PC-3 (cell line): ENCODE results near the gene MED13. TPM values are rescaled to one million over a fixed set of nuclear protein-coding genes. Genes with fewer than 3 reads are reported as not detected.

Experiments
- ATAC-seq: fragments of 200-7000 bp; cut with Tn5 transposase; 2 replicates; pipeline ENCODE4 v1.9.1; 2020; ENCODE audit warnings: mild to moderate bottlenecking, moderate library complexity
- BruUV-seq: library from RNA; stranded (reverse); fragments of 400-500 nt; replicated peaks from 2 replicates; lab custom pipeline; 2021; lab: Mats Ljungman, UMichigan
- CTCF ChIA-PET: fragments of 300-600 bp; sonication (Branson Sonifier 250); formaldehyde crosslinking; loops from one replicate; lab custom pipeline; 2022; ENCODE audit warnings: antibody characterized with exemption; lab: Charles Lee
- POLR2A ChIA-PET: fragments of 300-600 bp; sonication (Branson Sonifier 250); formaldehyde crosslinking; loops from one replicate; lab custom pipeline; 2022; ENCODE audit warnings: antibody characterized with exemption; ENCODE audit not compliant: unreplicated experiment; lab: Charles Lee
- DNase-seq: peaks from one replicate; pipeline ENCODE4 v3.0.0-alpha.2; 2015
- H2AFZ ChIP-seq: fragments of 300-600 bp; sonication (generic); 2 replicates; pipeline ENCODE4 v1.6.0; 2016; ENCODE audit warnings: antibody characterized with exemption, low read length
- H3F3A ChIP-seq: fragments of 300-600 bp; sonication (generic); one replicate; pipeline ENCODE4 v1.6.0; 2017; ENCODE audit warnings: antibody characterized with exemption, low read length, control low read depth, mild to moderate bottlenecking; ENCODE audit not compliant: unreplicated experiment
- H3K27ac ChIP-seq: fragments of 300-600 bp; sonication (generic); 2 replicates; pipeline ENCODE4 v1.5.1; 2016; ENCODE audit warnings: mild to moderate bottlenecking, low read length
- H3K27me3 ChIP-seq: fragments of 300-600 bp; sonication (generic); 2 replicates; pipeline ENCODE4 v1.6.1; 2016; ENCODE audit warnings: low read length, mixed read lengths
- H3K36me3 ChIP-seq: fragments of 300-600 bp; sonication (generic); 2 replicates; pipeline ENCODE4 v1.6.1; 2016; ENCODE audit warnings: low read depth, mixed run types, low read length, mixed read lengths
- H3K4me1 ChIP-seq: fragments of 300-600 bp; sonication (generic); 2 replicates; pipeline ENCODE4 v1.5.1; 2016; ENCODE audit warnings: low read length; ENCODE audit not compliant: insufficient read depth
- H3K4me2 ChIP-seq: fragments of 300-600 bp; sonication (generic); 2 replicates; pipeline ENCODE4 v1.6.0; 2016; ENCODE audit warnings: low read length
- H3K4me3 ChIP-seq: fragments of 300-600 bp; sonication (generic); 2 replicates; pipeline ENCODE4 v1.5.1; 2016; ENCODE audit warnings: mild to moderate bottlenecking, low read length, mixed read lengths
- H3K79me2 ChIP-seq: fragments of 300-600 bp; sonication (generic); 2 replicates; pipeline ENCODE4 v1.6.1; 2017; ENCODE audit warnings: low read length, mixed read lengths
- H3K9ac ChIP-seq: fragments of 300-600 bp; sonication (generic); 2 replicates; pipeline ENCODE4 v1.6.0; 2016; ENCODE audit warnings: mild to moderate bottlenecking, low read length
- H3K9me2 ChIP-seq: fragments of 300-600 bp; sonication (generic); replicated peaks from 2 replicates; pipeline ENCODE4 v1.6.1; 2016; ENCODE audit warnings: mixed run types, low read length, mixed read lengths
- H3K9me3 ChIP-seq: fragments of 300-600 bp; sonication (generic); 2 replicates; pipeline ENCODE4 v1.6.1; 2016; ENCODE audit warnings: low read length, mixed read lengths
- H4K20me1 ChIP-seq: fragments of 300-600 bp; sonication (generic); 2 replicates; pipeline ENCODE4 v1.6.1; 2016; ENCODE audit warnings: low read length, mixed read lengths
- EZH2 ChIP-seq: fragments of 300-600 bp; sonication (generic); IDR thresholded peaks from one replicate; pipeline ENCODE4 v1.6.1; 2017; ENCODE audit warnings: antibody characterized with exemption, mild to moderate bottlenecking, low read length; ENCODE audit not compliant: unreplicated experiment
- EZH2phosphoT487 ChIP-seq: fragments of 300-600 bp; sonication (generic); IDR thresholded peaks from 2 replicates; pipeline ENCODE4 v1.6.1; 2018; ENCODE audit warnings: mild to moderate bottlenecking, antibody characterized with exemption, low read length, borderline replicate concordance
- intact Hi-C: fragments of 100-400 bp; cut with micrococcal nuclease; formaldehyde crosslinking; loops from 2 replicates; pipeline ENCODE4 v1.9.0; 2023
- total RNA-seq: library from RNA; depleted of rRNA; stranded (reverse); fragments of >200 nt; gene quantifications from 2 replicates; pipeline ENCODE4 v1.2.3, GENCODE V29; 2014
- TF ChIP-seq, protein P1 (sequence below): fragments of 300-600 bp; sonication (generic); conservative IDR thresholded peaks from 2 replicates; pipeline ENCODE4 v1.5.1; 2017; ENCODE audit warnings: antibody characterized with exemption, low read depth, mild to moderate bottlenecking, low read length

MED13 gene
- total RNA-seq, 1 experiment from 2014 or later: 36.8 TPM

DNA sequence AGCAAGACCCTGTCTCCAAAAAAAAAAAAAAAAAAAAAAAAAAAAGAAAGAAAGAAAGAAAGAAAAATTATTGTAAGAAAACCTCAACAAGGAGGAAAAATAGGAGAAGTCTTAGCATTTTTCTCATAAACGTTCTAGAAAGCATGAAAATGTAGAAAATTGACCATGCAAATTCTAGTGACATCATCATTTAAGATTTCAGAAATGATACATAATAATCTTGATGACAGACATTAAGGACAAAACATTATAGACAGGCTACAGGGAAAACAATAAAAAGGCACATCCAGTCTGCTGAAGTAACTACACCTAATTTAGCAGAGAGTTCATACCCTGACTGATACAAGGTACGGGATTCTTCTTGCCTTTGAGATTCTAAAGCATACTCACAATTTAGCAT is 21.9 kb downstream of the MED13 start:
- H3F3A ChIP-seq: no peaks in the 10 kb centered on the region
- intact Hi-C loops: no loop called here
- no peaks in the 10 kb centered on the region for H3K27me3 ChIP-seq
- no peaks in the 10 kb centered on the region for H3K9me3 ChIP-seq
- ChIA-PET POLR2A (no interaction called here), CTCF (no interaction called here)
- H3K36me3 ChIP-seq: peaks cover 43% of the 10 kb centered on the region
- DNase-seq (no peak), ATAC-seq (no peak)
- no peak overlapping the region for H3K4me3 ChIP-seq
- no TSS peak for BruUV-seq
- no peak for TF ChIP-seq EZH2phosphoT487
- TF ChIP-seq EZH2: no peak
- TF ChIP-seq, protein P1, sequence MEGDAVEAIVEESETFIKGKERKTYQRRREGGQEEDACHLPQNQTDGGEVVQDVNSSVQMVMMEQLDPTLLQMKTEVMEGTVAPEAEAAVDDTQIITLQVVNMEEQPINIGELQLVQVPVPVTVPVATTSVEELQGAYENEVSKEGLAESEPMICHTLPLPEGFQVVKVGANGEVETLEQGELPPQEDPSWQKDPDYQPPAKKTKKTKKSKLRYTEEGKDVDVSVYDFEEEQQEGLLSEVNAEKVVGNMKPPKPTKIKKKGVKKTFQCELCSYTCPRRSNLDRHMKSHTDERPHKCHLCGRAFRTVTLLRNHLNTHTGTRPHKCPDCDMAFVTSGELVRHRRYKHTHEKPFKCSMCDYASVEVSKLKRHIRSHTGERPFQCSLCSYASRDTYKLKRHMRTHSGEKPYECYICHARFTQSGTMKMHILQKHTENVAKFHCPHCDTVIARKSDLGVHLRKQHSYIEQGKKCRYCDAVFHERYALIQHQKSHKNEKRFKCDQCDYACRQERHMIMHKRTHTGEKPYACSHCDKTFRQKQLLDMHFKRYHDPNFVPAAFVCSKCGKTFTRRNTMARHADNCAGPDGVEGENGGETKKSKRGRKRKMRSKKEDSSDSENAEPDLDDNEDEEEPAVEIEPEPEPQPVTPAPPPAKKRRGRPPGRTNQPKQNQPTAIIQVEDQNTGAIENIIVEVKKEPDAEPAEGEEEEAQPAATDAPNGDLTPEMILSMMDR: no peak
- no peaks in the 10 kb centered on the region for H3K9me2 ChIP-seq
- no peak overlapping the region for H2AFZ ChIP-seq
- H3K79me2 ChIP-seq: peaks cover 89% of the 10 kb centered on the region
- H3K4me2 ChIP-seq: no peak overlapping the region
- H3K27ac ChIP-seq: no peak overlapping the region
- no peak overlapping the region for H3K9ac ChIP-seq
- peaks cover 14% of the 10 kb centered on the region for H4K20me1 ChIP-seq
- no peaks in the 10 kb centered on the region for H3K4me1 ChIP-seq

DNA sequence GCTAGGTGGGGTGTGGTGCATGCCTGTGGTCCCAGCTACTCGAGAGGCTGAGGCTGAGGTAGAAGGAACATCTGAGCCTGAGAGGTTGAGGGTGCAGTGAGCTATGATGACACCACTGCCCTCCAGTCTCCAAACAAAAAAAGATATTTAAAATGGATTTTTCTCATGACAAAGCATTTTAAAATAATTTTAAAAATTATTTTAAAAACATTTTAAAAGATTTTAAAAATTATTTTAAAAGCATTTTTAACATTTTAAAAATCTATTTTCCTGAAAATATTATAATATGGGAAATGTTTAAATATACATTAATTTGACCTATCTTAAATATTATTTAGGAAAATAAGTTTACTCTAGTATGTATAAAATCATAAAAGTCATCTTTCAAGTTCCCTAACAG is 26.8 kb downstream of the MED13 start:
- no peaks in the 10 kb centered on the region for H3K9me3 ChIP-seq
- ChIA-PET POLR2A (interaction anchor here (0.6 kb wide), 1 partner anchor 40 kb away, joined by 23 read pairs; no protein-coding TSS in a partner anchor), CTCF (no interaction called here)
- H3K4me3 ChIP-seq: no peak overlapping the region
- TF ChIP-seq, protein P1: no peak
- TF ChIP-seq EZH2phosphoT487 (no peak), EZH2 (no peak)
- no peaks in the 10 kb centered on the region for H3K4me1 ChIP-seq
- peaks cover 80% of the 10 kb centered on the region for H3K79me2 ChIP-seq
- peaks cover 34% of the 10 kb centered on the region for H3K36me3 ChIP-seq
- H3K27ac ChIP-seq: no peak overlapping the region
- intact Hi-C loops: no loop called here
- H3K27me3 ChIP-seq: no peaks in the 10 kb centered on the region
- no peak for ATAC-seq
- no peak overlapping the region for H3K4me2 ChIP-seq
- no peak for DNase-seq
- no TSS peak for BruUV-seq
- H3K9me2 ChIP-seq: no peaks in the 10 kb centered on the region
- peaks cover 5% of the 10 kb centered on the region for H4K20me1 ChIP-seq
- no peak overlapping the region for H3K9ac ChIP-seq
- no peak overlapping the region for H2AFZ ChIP-seq
- peaks cover 5% of the 10 kb centered on the region for H3F3A ChIP-seq

DNA sequence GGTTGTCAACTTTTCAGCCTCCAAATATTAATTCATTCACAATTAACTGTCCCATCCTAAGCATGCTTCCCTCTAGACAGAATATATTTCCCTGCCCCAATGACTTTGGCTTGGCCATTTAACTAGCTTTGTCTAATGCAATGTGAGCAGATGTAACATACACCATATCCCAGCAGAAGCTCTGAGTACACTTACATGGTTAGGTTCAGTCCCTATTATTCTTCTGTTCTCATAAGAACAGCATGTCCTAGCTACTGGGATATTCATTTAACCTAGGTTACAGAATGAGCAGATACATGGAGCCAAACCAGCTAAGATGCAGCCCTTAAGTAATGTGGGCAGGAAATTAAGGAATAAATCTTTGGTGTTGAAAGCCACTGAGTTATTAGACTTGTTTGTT is 31.8 kb downstream of the MED13 start:
- ATAC-seq (no peak), DNase-seq (no peak)
- H3K9ac ChIP-seq: no peak overlapping the region
- H3K9me3 ChIP-seq: no peaks in the 10 kb centered on the region
- H3K27ac ChIP-seq: no peak overlapping the region
- 0 out of 2 replicates have a peak, but pooled peaks cover 4% of the 10 kb centered on the region for H4K20me1 ChIP-seq
- H3K4me1 ChIP-seq: no peaks in the 10 kb centered on the region
- ChIA-PET POLR2A (no interaction called here), CTCF (no interaction called here)
- H2AFZ ChIP-seq: no peak overlapping the region
- peaks cover 60% of the 10 kb centered on the region for H3K36me3 ChIP-seq
- no peak overlapping the region for H3K4me3 ChIP-seq
- no peaks in the 10 kb centered on the region for H3K9me2 ChIP-seq
- H3F3A ChIP-seq: peaks cover 5% of the 10 kb centered on the region
- no peaks in the 10 kb centered on the region for H3K27me3 ChIP-seq
- peaks cover 34% of the 10 kb centered on the region for H3K79me2 ChIP-seq
- no peak for TF ChIP-seq EZH2
- TF ChIP-seq, protein P1: no peak
- TF ChIP-seq EZH2phosphoT487: no peak
- no TSS peak for BruUV-seq
- intact Hi-C loops: no loop called here
- H3K4me2 ChIP-seq: no peak overlapping the region
